Measurements from ENCODE around the gene RSKR. TPM values are rescaled to one million over a fixed set of nuclear protein-coding genes. Genes with fewer than 3 reads are reported as not detected.

RSKR gene
- total and polyA plus RNA-seq, 4 donors = 0.13 to 15.7 (median 4.6) TPM

GRCh38 chr17:28655160-28655559, 41.2 kb upstream of the RSKR start:
- no peak for ATAC-seq (ENCODE audit: low FRiP score)
- Histone ChIP-seq H3K27ac (ENCODE audit: low read depth in 1 of 2, low read length in 2 of 2) (no peak overlapping the region), H3K4me3 (ENCODE audit: low read length in 2 of 2) (no peak overlapping the region), H3K9me3 (ENCODE audit: control insufficient read depth, low read length) (no peaks in the 10 kb centered on the region), H3K4me1 (ENCODE audit: control insufficient read depth in 1 of 2, insufficient read depth in 2 of 2, low read length in 2 of 2) (no peaks in the 10 kb centered on the region), H3K36me3 (ENCODE audit: control insufficient read depth in 1 of 2, insufficient read depth in 2 of 2, low read length in 1 of 2) (no peaks in the 10 kb centered on the region), H3K27me3 (ENCODE audit: control insufficient read depth in 1 of 2, insufficient read depth in 2 of 2, low read length in 1 of 2) (no peaks in the 10 kb centered on the region)
- intact Hi-C loops (cut with DNase I) = no loop called here
- WGBS, 2 donors = 87 to 92% methylated on average over 5 of the region's 5 CpGs
- no peak for DNase-seq

DNA sequence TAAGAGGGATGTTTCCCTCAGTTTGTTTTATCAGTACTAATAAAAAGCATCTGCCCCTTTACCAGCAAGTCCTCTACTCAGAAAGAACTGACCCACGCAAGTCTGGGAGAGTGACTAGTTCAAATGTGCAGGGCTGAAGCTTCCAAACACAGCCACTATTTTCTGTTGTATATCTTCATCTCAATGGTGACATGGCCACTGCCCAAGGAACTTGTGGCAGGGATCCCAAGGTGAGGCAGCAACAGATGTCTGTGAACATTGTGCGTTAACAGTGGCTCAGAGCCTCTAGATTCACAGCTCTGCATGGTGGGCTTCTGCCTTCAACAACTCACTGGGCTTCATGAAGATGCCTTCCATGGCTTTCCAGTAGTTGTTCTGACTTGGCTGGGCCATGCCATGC, 34.7 kb upstream of the RSKR start:
- no peaks in the 10 kb centered on the region for H3K27me3 ChIP-seq (ENCODE audit: control insufficient read depth in 1 of 2, insufficient read depth in 2 of 2, low read length in 1 of 2)
- no peak overlapping the region for H3K4me3 ChIP-seq (ENCODE audit: low read length in 2 of 2)
- no peaks in the 10 kb centered on the region for H3K9me3 ChIP-seq (ENCODE audit: control insufficient read depth, low read length)
- ATAC-seq (ENCODE audit: low FRiP score) (no peak), DNase-seq (no peak)
- intact Hi-C loops (cut with DNase I) = no loop called here
- WGBS, 2 donors = 75% methylated on average over 2 of the region's 2 CpGs
- no peak overlapping the region for H3K27ac ChIP-seq (ENCODE audit: low read depth in 1 of 2, low read length in 2 of 2)
- no peaks in the 10 kb centered on the region for H3K4me1 ChIP-seq (ENCODE audit: control insufficient read depth in 1 of 2, insufficient read depth in 2 of 2, low read length in 2 of 2)
- peaks cover 0 to 5% of the 10 kb centered on the region in 2 donors for H3K36me3 ChIP-seq (ENCODE audit: control insufficient read depth in 1 of 2, insufficient read depth in 2 of 2, low read length in 1 of 2)

DNA sequence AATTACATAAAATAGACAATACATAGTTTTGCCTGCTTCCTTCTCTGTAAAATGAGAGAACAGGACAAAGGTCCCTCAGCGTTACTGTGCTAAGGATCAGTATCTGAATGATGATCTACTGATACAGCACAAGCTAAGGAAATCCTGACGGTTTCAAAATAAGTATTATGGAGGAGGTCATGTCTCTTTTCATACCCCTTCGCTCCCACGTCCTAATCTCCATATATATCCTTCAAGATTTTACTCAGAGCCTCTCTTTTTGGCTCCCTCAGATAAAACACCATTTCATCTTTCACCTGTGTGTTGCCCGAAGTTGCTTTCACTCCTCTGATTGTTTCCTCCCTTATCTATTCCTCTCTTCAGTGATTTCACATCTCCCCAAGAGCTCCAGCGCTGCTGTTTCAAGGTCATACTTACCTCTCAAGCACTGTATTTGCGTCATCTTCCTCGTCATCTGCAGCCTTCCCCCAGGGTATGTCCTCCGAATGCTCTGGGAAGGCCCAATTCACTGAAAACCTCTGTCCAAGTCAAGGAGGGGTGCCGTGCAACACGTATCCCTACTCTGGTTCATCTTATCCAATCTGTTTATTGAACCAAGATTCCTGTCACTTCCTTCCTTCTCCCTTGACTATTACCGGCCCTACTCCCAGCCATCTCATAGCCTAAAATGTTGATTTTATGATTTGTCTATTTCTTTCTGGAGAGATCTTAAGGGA, 32.2 kb upstream of the RSKR start:
- no peak for DNase-seq
- Histone ChIP-seq H3K27me3 (ENCODE audit: control insufficient read depth in 1 of 2, insufficient read depth in 2 of 2, low read length in 1 of 2) (no peaks in the 10 kb centered on the region), H3K27ac (ENCODE audit: low read depth in 1 of 2, low read length in 2 of 2) (peak overlapping the region; percentile 70 to 84), H3K4me1 (ENCODE audit: control insufficient read depth in 1 of 2, insufficient read depth in 2 of 2, low read length in 2 of 2) (no peaks in the 10 kb centered on the region), H3K4me3 (ENCODE audit: low read length in 2 of 2) (no peak overlapping the region), H3K9me3 (ENCODE audit: control insufficient read depth, low read length) (no peaks in the 10 kb centered on the region), H3K36me3 (ENCODE audit: control insufficient read depth in 1 of 2, insufficient read depth in 2 of 2, low read length in 1 of 2) (peaks cover 0 to 5% of the 10 kb centered on the region in 2 donors)
- intact Hi-C loops (cut with DNase I) = no loop called here
- 69 to 72% methylated on average over 12 of the region's 12 CpGs for whole genome bisulfite sequencing, 2 donors
- no peak for ATAC-seq (ENCODE audit: low FRiP score)

DNA sequence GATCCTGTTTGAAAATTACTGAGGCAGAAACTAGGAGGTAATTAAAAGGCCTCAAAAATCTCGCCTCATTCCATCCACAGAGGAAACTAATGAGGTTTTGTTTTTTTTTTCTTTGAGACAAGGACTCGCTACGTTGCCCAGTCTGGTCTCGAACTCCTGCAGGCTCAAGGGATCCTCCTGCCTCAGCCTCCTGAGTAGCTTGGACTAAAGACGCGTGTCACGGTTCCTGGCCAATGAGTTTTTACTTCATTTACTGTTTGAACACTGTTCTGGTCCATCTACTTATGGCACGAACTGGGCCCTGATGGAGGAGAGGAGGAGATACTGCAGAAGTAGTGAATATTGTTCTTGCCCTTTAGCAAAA, 31.6 kb upstream of the RSKR start:
- WGBS, 2 donors = 15 to 21% methylated on average over 8 of the region's 8 CpGs
- H3K4me3 ChIP-seq (ENCODE audit: low read length in 2 of 2) = peak overlapping the region in 1 of 2 donors; percentile 49
- peaks cover 0 to 7% of the 10 kb centered on the region in 2 donors for H3K36me3 ChIP-seq (ENCODE audit: control insufficient read depth in 1 of 2, insufficient read depth in 2 of 2, low read length in 1 of 2)
- DNase-seq (no peak), ATAC-seq (ENCODE audit: low FRiP score) (no peak)
- no peaks in the 10 kb centered on the region for H3K9me3 ChIP-seq (ENCODE audit: control insufficient read depth, low read length)
- no peaks in the 10 kb centered on the region for H3K4me1 ChIP-seq (ENCODE audit: control insufficient read depth in 1 of 2, insufficient read depth in 2 of 2, low read length in 2 of 2)
- intact Hi-C loops (cut with DNase I) = no loop called here
- H3K27me3 ChIP-seq (ENCODE audit: control insufficient read depth in 1 of 2, insufficient read depth in 2 of 2, low read length in 1 of 2) = no peaks in the 10 kb centered on the region
- peak overlapping the region in 1 of 2 donors; percentile 87 for H3K27ac ChIP-seq (ENCODE audit: low read depth in 1 of 2, low read length in 2 of 2)

DNA sequence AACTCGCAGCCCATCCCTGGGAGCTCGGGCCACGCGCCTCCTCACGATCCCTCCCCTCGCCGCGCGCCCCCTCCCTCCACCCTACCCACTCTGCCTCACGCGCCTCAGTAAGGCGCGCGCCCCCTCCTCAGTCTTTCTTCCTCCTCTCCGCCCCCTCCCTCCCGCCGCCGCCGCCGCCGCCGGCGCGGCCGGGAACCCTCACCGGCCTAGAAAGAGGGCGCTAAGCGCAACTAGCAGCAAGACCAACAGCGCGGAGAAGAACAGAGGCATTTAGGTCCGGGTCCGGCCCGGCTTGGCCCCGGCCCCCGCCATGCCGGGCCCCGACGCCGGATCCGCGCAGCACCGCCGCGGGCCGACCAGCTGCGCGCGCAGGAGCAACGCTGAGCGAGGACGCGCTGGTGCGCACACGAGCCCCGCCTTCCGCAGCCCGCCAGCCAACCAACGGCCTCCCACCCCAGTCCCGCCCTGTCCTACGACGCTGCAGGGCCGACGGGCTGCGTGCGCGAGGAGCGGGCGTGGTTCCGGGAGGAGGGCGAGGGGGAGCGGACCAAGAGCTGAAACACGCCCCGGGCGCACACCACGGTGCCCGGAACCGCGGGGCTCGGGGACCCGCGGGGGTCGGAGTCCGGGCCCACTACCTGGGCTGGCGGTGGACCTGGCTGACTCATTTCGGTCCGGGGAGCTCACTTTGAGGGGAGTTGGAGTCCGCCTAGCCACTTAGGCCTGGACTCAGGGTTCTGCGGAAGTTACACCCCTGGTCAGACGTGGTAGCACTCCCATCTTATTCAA, 31.0 kb upstream of the RSKR start, which contains the start of gene BLTP2:
Gene BLTP2 (minus strand): TSS at position 372 of the 789 bp plus-strand sequence. CDS start 102 bp downstream, at position 270.
- no peaks in the 10 kb centered on the region for H3K4me1 ChIP-seq (ENCODE audit: control insufficient read depth in 1 of 2, insufficient read depth in 2 of 2, low read length in 2 of 2)
- no peaks in the 10 kb centered on the region for H3K27me3 ChIP-seq (ENCODE audit: control insufficient read depth in 1 of 2, insufficient read depth in 2 of 2, low read length in 1 of 2)
- H3K36me3 ChIP-seq (ENCODE audit: control insufficient read depth in 1 of 2, insufficient read depth in 2 of 2, low read length in 1 of 2) = peaks cover 0 to 7% of the 10 kb centered on the region in 2 donors
- peak within 1 kb of the TSS; percentile 43 to 87 for H3K27ac ChIP-seq (ENCODE audit: low read depth in 1 of 2, low read length in 2 of 2)
- DNase-seq (peak; percentile 98 to 99), ATAC-seq (ENCODE audit: low FRiP score) (peak; percentile 99)
- H3K9me3 ChIP-seq (ENCODE audit: control insufficient read depth, low read length) = no peaks in the 10 kb centered on the region
- H3K4me3 ChIP-seq (ENCODE audit: low read length in 2 of 2) = peak within 1 kb of the TSS; percentile 86 to 89
- intact Hi-C loops (cut with DNase I) = no loop called here
- WGBS, 2 donors = 0 to 1% methylated on average over 60 to 89 of the region's 89 CpGs

DNA sequence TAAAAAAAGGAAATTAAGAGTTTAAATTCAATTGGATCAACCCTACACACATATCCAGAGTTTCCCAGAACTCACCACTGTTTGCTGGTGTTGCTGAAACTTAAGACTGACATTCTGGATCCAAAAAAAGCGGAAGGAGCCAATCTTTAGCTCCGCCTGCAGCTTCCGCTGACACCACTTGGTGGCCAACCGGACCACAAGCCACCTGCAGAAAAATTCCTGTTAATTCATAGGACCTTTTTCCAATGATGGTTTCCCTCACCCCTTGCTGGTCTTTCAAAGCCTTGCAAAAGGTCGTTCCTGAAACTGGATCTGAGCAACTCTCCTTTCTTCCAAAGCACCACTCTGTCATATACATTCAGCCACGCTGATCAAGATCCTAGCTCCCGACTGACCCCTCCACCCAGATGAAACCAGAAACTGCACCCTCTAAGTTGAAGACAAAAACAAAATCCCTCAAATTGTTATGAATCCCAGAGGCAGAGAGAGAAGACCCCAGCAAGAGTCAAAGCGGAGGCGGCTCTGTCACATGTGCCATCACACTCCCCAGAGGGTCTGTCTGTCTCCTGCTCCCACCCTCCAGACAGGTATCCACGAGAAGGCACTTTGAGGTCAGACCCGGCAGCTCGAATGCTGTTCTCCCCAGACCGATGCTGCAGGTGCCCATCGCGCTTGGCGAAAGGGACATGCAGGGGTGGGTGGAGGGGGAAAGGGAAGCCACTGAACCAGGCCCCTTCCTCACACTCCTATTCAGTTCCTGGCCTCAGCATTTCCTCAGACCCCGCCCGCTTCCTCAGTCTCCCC, 30.2 kb upstream of the RSKR start:
- Histone ChIP-seq H3K4me1 (ENCODE audit: control insufficient read depth in 1 of 2, insufficient read depth in 2 of 2, low read length in 2 of 2) (no peaks in the 10 kb centered on the region), H3K27me3 (ENCODE audit: control insufficient read depth in 1 of 2, insufficient read depth in 2 of 2, low read length in 1 of 2) (no peaks in the 10 kb centered on the region), H3K27ac (ENCODE audit: low read depth in 1 of 2, low read length in 2 of 2) (peak overlapping the region; percentile 22 to 43), H3K36me3 (ENCODE audit: control insufficient read depth in 1 of 2, insufficient read depth in 2 of 2, low read length in 1 of 2) (peaks cover 4 to 12% of the 10 kb centered on the region in 2 donors), H3K9me3 (ENCODE audit: control insufficient read depth, low read length) (no peaks in the 10 kb centered on the region), H3K4me3 (ENCODE audit: low read length in 2 of 2) (peak overlapping the region; percentile 86 to 89)
- intact Hi-C loops (cut with DNase I) = no loop called here
- 0% methylated on average over 15 to 18 of the region's 18 CpGs for WGBS, 2 donors
- DNase-seq = peak in 1 of 2 donors; percentile 76
- no peak for ATAC-seq (ENCODE audit: low FRiP score)

GRCh38 chr17:28641579-28641978, 27.6 kb upstream of the RSKR start:
- no peak for DNase-seq
- Histone ChIP-seq H3K27ac (ENCODE audit: low read depth in 1 of 2, low read length in 2 of 2) (no peak overlapping the region), H3K4me1 (ENCODE audit: control insufficient read depth in 1 of 2, insufficient read depth in 2 of 2, low read length in 2 of 2) (no peaks in the 10 kb centered on the region), H3K36me3 (ENCODE audit: control insufficient read depth in 1 of 2, insufficient read depth in 2 of 2, low read length in 1 of 2) (peaks cover 5 to 15% of the 10 kb centered on the region in 2 donors), H3K9me3 (ENCODE audit: control insufficient read depth, low read length) (no peaks in the 10 kb centered on the region), H3K4me3 (ENCODE audit: low read length in 2 of 2) (no peak overlapping the region), H3K27me3 (ENCODE audit: control insufficient read depth in 1 of 2, insufficient read depth in 2 of 2, low read length in 1 of 2) (no peaks in the 10 kb centered on the region)
- intact Hi-C loops (cut with DNase I) = no loop called here
- WGBS, 2 donors = 95 to 97% methylated on average over 2 of the region's 2 CpGs
- ATAC-seq (ENCODE audit: low FRiP score) = no peak

GRCh38 chr17:28635506-28635905, 21.5 kb upstream of the RSKR start:
- Histone ChIP-seq H3K4me1 (ENCODE audit: control insufficient read depth in 1 of 2, insufficient read depth in 2 of 2, low read length in 2 of 2) (no peaks in the 10 kb centered on the region), H3K36me3 (ENCODE audit: control insufficient read depth in 1 of 2, insufficient read depth in 2 of 2, low read length in 1 of 2) (peaks cover 9 to 23% of the 10 kb centered on the region in 2 donors), H3K4me3 (ENCODE audit: low read length in 2 of 2) (no peak overlapping the region), H3K9me3 (ENCODE audit: control insufficient read depth, low read length) (no peaks in the 10 kb centered on the region), H3K27me3 (ENCODE audit: control insufficient read depth in 1 of 2, insufficient read depth in 2 of 2, low read length in 1 of 2) (no peaks in the 10 kb centered on the region), H3K27ac (ENCODE audit: low read depth in 1 of 2, low read length in 2 of 2) (no peak overlapping the region)
- intact Hi-C loops (cut with DNase I) = no loop called here
- WGBS, 2 donors = 81 to 87% methylated on average over 1 of the region's 1 CpG
- DNase-seq (no peak), ATAC-seq (ENCODE audit: low FRiP score) (no peak)
